ENCODE results near the gene LBHD1. TPM values are rescaled to one million over a fixed set of nuclear protein-coding genes. Genes with fewer than 3 reads are reported as not detected.
"Not testable (repeated sequence)": the region's sequence is repeated elsewhere in the genome, so short reads cannot be mapped to it uniquely, and the experiment has no call there.

Gene LBHD1
- total RNA-seq, 1 donor from 2014 or later = 6.1 TPM

- peak; percentile 98 for ATAC-seq
- H3K4me1 ChIP-seq = peaks cover 21% of the 10 kb centered on the region
- intact Hi-C loops (cut with DNase I) = no loop called here
These were observed 6.9 kb downstream of the LBHD1 start, which contains the start of the genes C11orf98 and CSKMT for GRCh38 chr11:62665075-62665598. TSS of gene C11orf98 (minus strand) at chr11:62665210. CDS start at chr11:62665169, 41 bp downstream. TSS of gene CSKMT (plus strand) at chr11:62665312. CDS start at chr11:62665880, 568 bp downstream.

GRCh38 chr11:62664405-62665074 is 7.5 kb downstream of the LBHD1 start:
- H3K9me3 ChIP-seq = no peaks in the 10 kb centered on the region
- TF ChIP-seq CTCF (IDR thresholded peaks at IDR 0.05) = no peak
- H3K27me3 ChIP-seq = no peaks in the 10 kb centered on the region
- peak overlapping the region; percentile 92 for H3K4me3 ChIP-seq
- H3K27ac ChIP-seq = peak overlapping the region; percentile 91
- peaks cover 26% of the 10 kb centered on the region for H3K36me3 ChIP-seq
- DNase-seq (no peak), ATAC-seq (peak; percentile 60)
- H3K4me1 ChIP-seq = peaks cover 21% of the 10 kb centered on the region
- intact Hi-C loops (cut with DNase I) = no loop called here

More at GRCh38 chr11:62665075-62665598, 6.9 kb downstream of the LBHD1 start, which contains the start of the genes C11orf98 and CSKMT:
- H3K27me3 ChIP-seq = no peaks in the 10 kb centered on the region
- H3K36me3 ChIP-seq = peaks cover 26% of the 10 kb centered on the region
- peak; percentile 96 for DNase-seq
- peak within 1 kb of the TSS; percentile 92 for H3K4me3 ChIP-seq
- no peaks in the 10 kb centered on the region for H3K9me3 ChIP-seq
- H3K27ac ChIP-seq = peak within 1 kb of the TSS; percentile 91
- no peak for TF ChIP-seq CTCF (IDR thresholded peaks at IDR 0.05)

- ATAC-seq (no peak), DNase-seq (no peak)
- H3K27me3 ChIP-seq = no peaks in the 10 kb centered on the region
- H3K4me3 ChIP-seq = no peak overlapping the region
- H3K9me3 ChIP-seq = no peaks in the 10 kb centered on the region
- H3K36me3 ChIP-seq = no peaks in the 10 kb centered on the region
- TF ChIP-seq CTCF (IDR thresholded peaks at IDR 0.05) = no peak
- intact Hi-C loops (cut with DNase I) = no loop called here
- no peak overlapping the region for H3K27ac ChIP-seq
- peaks cover 6% of the 10 kb centered on the region for H3K4me1 ChIP-seq
These were observed 15.2 kb downstream of the LBHD1 start for GRCh38 chr11:62656796-62657429.

GRCh38 chr11:62654297-62654696 is 17.8 kb downstream of the LBHD1 start:
- ATAC-seq = no peak
- TF ChIP-seq CTCF (IDR thresholded peaks at IDR 0.05) = no peak
- Histone ChIP-seq H3K9me3 (no peaks in the 10 kb centered on the region), H3K27ac (no peak overlapping the region), H3K4me1 (peaks cover 11% of the 10 kb centered on the region), H3K4me3 (no peak overlapping the region), H3K27me3 (no peaks in the 10 kb centered on the region), H3K36me3 (peaks cover 5% of the 10 kb centered on the region)
- no peak for DNase-seq
- intact Hi-C loops (cut with DNase I) = no loop called here

GRCh38 chr11:62652161-62653006 is 19.7 kb downstream of the LBHD1 start:
- Histone ChIP-seq H3K4me3 (peak overlapping the region; percentile 84), H3K36me3 (peaks cover 18% of the 10 kb centered on the region), H3K4me1 (peaks cover 11% of the 10 kb centered on the region), H3K9me3 (no peaks in the 10 kb centered on the region), H3K27me3 (no peaks in the 10 kb centered on the region), H3K27ac (peak overlapping the region; percentile 95)
- no peak for DNase-seq
- no peak for TF ChIP-seq CTCF (IDR thresholded peaks at IDR 0.05)
- intact Hi-C loops (cut with DNase I) = no loop called here
- ATAC-seq = no peak

GRCh38 chr11:62650283-62650682 is 21.8 kb downstream of the LBHD1 start:
- intact Hi-C loops (cut with DNase I); DNase-seq: not testable (repeated sequence)

More at GRCh38 chr11:62650283-62650682, 21.8 kb downstream of the LBHD1 start:
- Histone ChIP-seq H3K36me3 (peaks cover 18% of the 10 kb centered on the region), H3K4me1 (peaks cover 21% of the 10 kb centered on the region)
- not testable (repeated sequence) for ATAC-seq, H3K9me3 ChIP-seq, H3K4me3 ChIP-seq, H3K27me3 ChIP-seq, H3K27ac ChIP-seq
